HepG2 (cell line): ENCODE results near the gene AADACL4. TPM values are rescaled to one million over a fixed set of nuclear protein-coding genes. Genes with fewer than 3 reads are reported as not detected.

ENCODE experiments used
- AKAP8 ChIP-seq: sonication (generic); formaldehyde crosslinking; IDR thresholded peaks from 2 replicates; pipeline ENCODE4 v1.5.1; 2020; ENCODE audit warnings: mild to moderate bottlenecking, missing genetic modification reagents
- ARNT ChIP-seq: fragments of 450-650 bp; IDR thresholded peaks from 2 replicates; pipeline ENCODE4 v1.6.1; 2017
- BATF2 ChIP-seq: sonication (generic); formaldehyde crosslinking; IDR thresholded peaks from 2 replicates; pipeline ENCODE4 v1.8.0; 2022; ENCODE audit warnings: mild to moderate bottlenecking, missing genetic modification reagents, moderate library complexity
- HINFP ChIP-seq: sonication (generic); formaldehyde crosslinking; IDR thresholded peaks from 2 replicates; pipeline ENCODE4 v1.4.0; 2020; ENCODE audit warnings: low read depth, mild to moderate bottlenecking, missing genetic modification reagents
- IKZF1 ChIP-seq: fragments of 450-650 bp; IDR thresholded peaks from 2 replicates; pipeline ENCODE4 v1.7.1; 2016
- MAFF ChIP-seq: IDR thresholded peaks from 2 replicates; pipeline ENCODE4 v1.6.1; 2011; ENCODE audit warnings: low read depth, low read length, improper control_type of control experiment
- POLR2A ChIP-seq, 2 experiments: IDR thresholded peaks; 2 replicates each; pipeline ENCODE4 v1.6.1; 2011; ENCODE audit warnings: low read depth in 2 of 2, low read length in 2 of 2, mild to moderate bottlenecking in 1 of 2, moderate library complexity in 1 of 2; ENCODE audit not compliant: insufficient read depth in 1 of 2
- RELA ChIP-seq: sonication (generic); formaldehyde crosslinking; IDR thresholded peaks from 2 replicates; pipeline ENCODE4 v1.4.0; 2020; ENCODE audit warnings: missing genetic modification reagents
- RXRB ChIP-seq: IDR thresholded peaks from 2 replicates; pipeline ENCODE4 v1.6.1; 2016; ENCODE audit warnings: borderline replicate concordance, missing genetic modification reagents, missing compliant biosample characterization
- SMC3 ChIP-seq: IDR thresholded peaks from 2 replicates; pipeline ENCODE4 v1.6.1; 2011; ENCODE audit warnings: low read length, improper control_type of control experiment
- SOX6 ChIP-seq, 2 experiments: fragments of 450-650 bp in 1 of 2; sonication (generic) in 1 of 2; formaldehyde crosslinking in 1 of 2; IDR thresholded peaks; 2 replicates each; pipeline versions ENCODE4 v1.4.0 to v1.6.1; 2017 to 2020; ENCODE audit warnings: antibody characterized with exemption in 1 of 2, mild to moderate bottlenecking in 1 of 2, missing genetic modification reagents in 1 of 2
- YEATS4 ChIP-seq: sonication (generic); formaldehyde crosslinking; IDR thresholded peaks from 2 replicates; pipeline ENCODE4 v1.4.0; 2020; ENCODE audit warnings: missing genetic modification reagents, borderline replicate concordance
- ZBTB21 ChIP-seq: sonication (generic); formaldehyde crosslinking; IDR thresholded peaks from 2 replicates; pipeline ENCODE4 v1.4.0; 2020; ENCODE audit warnings: missing genetic modification reagents
- ZC3H13 ChIP-seq: sonication (generic); formaldehyde crosslinking; IDR thresholded peaks from 2 replicates; pipeline ENCODE4 v1.8.1; 2023; ENCODE audit warnings: mild to moderate bottlenecking, missing genetic modification reagents, moderate library complexity
- ZNF512B ChIP-seq: sonication (generic); formaldehyde crosslinking; IDR thresholded peaks from 2 replicates; pipeline ENCODE4 v1.5.1; 2020; ENCODE audit warnings: missing genetic modification reagents, mild to moderate bottlenecking, borderline replicate concordance
- ZNF580 ChIP-seq: IDR thresholded peaks from 2 replicates; pipeline ENCODE4 v1.6.1; 2016; ENCODE audit warnings: low read depth, borderline replicate concordance
- ZNF780A ChIP-seq: sonication (generic); formaldehyde crosslinking; IDR thresholded peaks from 2 replicates; pipeline ENCODE4 v1.8.0; 2022; ENCODE audit warnings: mild to moderate bottlenecking, missing genetic modification reagents, moderate library complexity
- polyA plus RNA-seq, 8 experiments: library from polyadenylated mRNA; depleted of rRNA in 3 of 8; stranded (reverse) in 7 of 8; unstranded in 1 of 8; fragments of >200 nt; fragmentation: Illumina TruSeq in 4 of 8; extraction: Trizol in 4 of 8; gene quantifications; 2 replicates each; pipeline versions ENCODE4 v1.2.1 to v1.2.3, GENCODE V29; 2011 to 2016; ENCODE audit warnings: low read depth in 4 of 8, missing spikeins in 1 of 8, mixed read lengths in 1 of 8; ENCODE audit not compliant: insufficient read depth in 1 of 8
- total RNA-seq, 5 experiments: library from RNA; depleted of rRNA; stranded (reverse); fragments of >200 nt; fragmentation: Illumina TruSeq; extraction: Trizol; gene quantifications; 2 replicates each; pipeline ENCODE4 v1.2.3, GENCODE V29; 2016; ENCODE audit warnings: low read depth in 1 of 5
- TF ChIP-seq, protein P1 (sequence below): sonication (generic); formaldehyde crosslinking; IDR thresholded peaks from 2 replicates; pipeline ENCODE4 v1.5.0; 2020; ENCODE audit warnings: missing genetic modification reagents

Gene AADACL4
- total and polyA plus RNA-seq, 2 of the 13 experiments (the other 11 are each of a cell fraction or from before 2014, with no cell fraction given), result not detected

GRCh38 chr1:12604114-12604874 lies 39.6 kb upstream of the AADACL4 start (continued):
- TF ChIP-seq ZNF780A (CRISPR knock-in tag) (0 out of 2 replicates have a peak, but pooled peaks have one; percentile 60), HINFP (CRISPR knock-in tag) (no peak), RELA (CRISPR knock-in tag) (no peak), ZNF580 (CRISPR knock-in tag) (no peak), ZNF512B (CRISPR knock-in tag) (no peak), POLR2A (IDR thresholded peaks at IDR 0.05; ENCODE audit: insufficient read depth in 1 of 2, low read depth in 2 of 2, low read length in 2 of 2) (peak in 1 of 2 experiments; percentile 45; a peak in 1 of 4 replicates), RXRB (CRISPR knock-in tag) (peak; percentile 100), ARNT (no peak), MAFF (no peak), SOX6 (IDR thresholded peaks at IDR 0.05) (no peak), SOX6 (CRISPR knock-in tag; IDR thresholded peaks at IDR 0.05) (peak; percentile 99), SMC3 (no peak), YEATS4 (no peak), AKAP8 (0 out of 2 replicates have a peak, but pooled peaks have one; percentile 49), BATF2 (CRISPR knock-in tag) (no peak), ZC3H13 (CRISPR knock-in tag) (peak; percentile 56; the same call in 1 of the 2 replicates), IKZF1 (no peak), ZBTB21 (CRISPR knock-in tag) (no peak)
- TF ChIP-seq, protein P1, sequence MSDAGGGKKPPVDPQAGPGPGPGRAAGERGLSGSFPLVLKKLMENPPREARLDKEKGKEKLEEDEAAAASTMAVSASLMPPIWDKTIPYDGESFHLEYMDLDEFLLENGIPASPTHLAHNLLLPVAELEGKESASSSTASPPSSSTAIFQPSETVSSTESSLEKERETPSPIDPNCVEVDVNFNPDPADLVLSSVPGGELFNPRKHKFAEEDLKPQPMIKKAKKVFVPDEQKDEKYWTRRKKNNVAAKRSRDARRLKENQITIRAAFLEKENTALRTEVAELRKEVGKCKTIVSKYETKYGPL (CRISPR knock-in tag), result no peak
